HUES6 (cell line): ENCODE data around the gene SZRD1.

Experiments
- H3K27ac ChIP-seq: 2 replicates; pipeline ENCODE4 v1.7.0; 2013; ENCODE audit warnings: low read depth, mild to moderate bottlenecking, low read length, inconsistent platforms
- H3K27me3 ChIP-seq: 2 replicates; pipeline ENCODE4 v1.6.1; 2013; ENCODE audit warnings: low read length; ENCODE audit not compliant: control insufficient read depth, insufficient read depth
- H3K36me3 ChIP-seq: 2 replicates; pipeline ENCODE4 v1.6.1; 2013; ENCODE audit warnings: low read length; ENCODE audit not compliant: control insufficient read depth, insufficient read depth
- H3K4me1 ChIP-seq: 2 replicates; pipeline ENCODE4 v1.6.1; 2013; ENCODE audit warnings: low read length; ENCODE audit not compliant: control insufficient read depth, insufficient read depth
- H3K4me3 ChIP-seq: 2 replicates; pipeline ENCODE4 v1.5.1; 2013; ENCODE audit warnings: low read depth, low read length
- H3K9ac ChIP-seq: one replicate; pipeline ENCODE4 v1.6.1; 2013; ENCODE audit warnings: mild to moderate bottlenecking, low read length
- H3K9me3 ChIP-seq: 2 replicates; pipeline ENCODE4 v1.6.1; 2013; ENCODE audit warnings: low read depth, low read length; ENCODE audit not compliant: control insufficient read depth, insufficient read depth

The SZRD1 gene

GRCh38 chr1:16385659-16386453, 18.8 kb downstream of the SZRD1 start:
- no peak overlapping the region for H3K9ac ChIP-seq
- no peaks in the 10 kb centered on the region for H3K9me3 ChIP-seq
- H3K4me3 ChIP-seq = no peak overlapping the region
- H3K27me3 ChIP-seq = no peaks in the 10 kb centered on the region
- H3K36me3 ChIP-seq = no peaks in the 10 kb centered on the region
- peaks cover 27% of the 10 kb centered on the region for H3K4me1 ChIP-seq
- no peak overlapping the region for H3K27ac ChIP-seq

- Histone ChIP-seq H3K36me3 (no peaks in the 10 kb centered on the region), H3K9ac (no peak overlapping the region), H3K27ac (no peak overlapping the region), H3K9me3 (no peaks in the 10 kb centered on the region), H3K4me1 (peaks cover 30% of the 10 kb centered on the region), H3K27me3 (no peaks in the 10 kb centered on the region), H3K4me3 (no peak overlapping the region)
Observed at GRCh38 chr1:16386454-16387113, 19.5 kb downstream of the SZRD1 start.

GRCh38 chr1:16387201-16388188, 20.5 kb downstream of the SZRD1 start:
- Histone ChIP-seq H3K9ac (no peak overlapping the region), H3K4me1 (peaks cover 38% of the 10 kb centered on the region), H3K4me3 (no peak overlapping the region), H3K27me3 (no peaks in the 10 kb centered on the region), H3K27ac (no peak overlapping the region), H3K9me3 (no peaks in the 10 kb centered on the region), H3K36me3 (0 out of 2 replicates have a peak, but pooled peaks cover under 1% of the 10 kb centered on the region)

GRCh38 chr1:16391411-16391810, 24.4 kb downstream of the SZRD1 start:
- Histone ChIP-seq H3K27me3 (no peaks in the 10 kb centered on the region), H3K4me3 (no peak overlapping the region), H3K4me1 (peaks cover 24% of the 10 kb centered on the region), H3K9me3 (no peaks in the 10 kb centered on the region), H3K9ac (no peak overlapping the region), H3K27ac (no peak overlapping the region), H3K36me3 (peaks cover 39% of the 10 kb centered on the region)

- no peak overlapping the region for H3K4me3 ChIP-seq
- peaks cover 25% of the 10 kb centered on the region for H3K4me1 ChIP-seq
- no peak overlapping the region for H3K27ac ChIP-seq
- no peaks in the 10 kb centered on the region for H3K27me3 ChIP-seq
- no peak overlapping the region for H3K9ac ChIP-seq
- no peaks in the 10 kb centered on the region for H3K9me3 ChIP-seq
- peaks cover 48% of the 10 kb centered on the region for H3K36me3 ChIP-seq
Observed at GRCh38 chr1:16392740-16393569, 25.9 kb downstream of the SZRD1 start.

GRCh38 chr1:16393570-16394521, 26.8 kb downstream of the SZRD1 start:
- H3K27me3 ChIP-seq = no peaks in the 10 kb centered on the region
- H3K9me3 ChIP-seq = no peaks in the 10 kb centered on the region
- H3K4me3 ChIP-seq = no peak overlapping the region
- no peak overlapping the region for H3K27ac ChIP-seq
- H3K36me3 ChIP-seq = peaks cover 55% of the 10 kb centered on the region
- peaks cover 25% of the 10 kb centered on the region for H3K4me1 ChIP-seq
- H3K9ac ChIP-seq = no peak overlapping the region

GRCh38 chr1:16394977-16395376, 27.9 kb downstream of the SZRD1 start:
- Histone ChIP-seq H3K9me3 (no peaks in the 10 kb centered on the region), H3K36me3 (peaks cover 60% of the 10 kb centered on the region), H3K4me1 (peaks cover 25% of the 10 kb centered on the region)

GRCh38 chr1:16396591-16396990, 29.5 kb downstream of the SZRD1 start:
- H3K27ac ChIP-seq = no peak overlapping the region
- H3K27me3 ChIP-seq = no peaks in the 10 kb centered on the region
- H3K4me1 ChIP-seq = peaks cover 21% of the 10 kb centered on the region
- no peak overlapping the region for H3K9ac ChIP-seq
- no peaks in the 10 kb centered on the region for H3K9me3 ChIP-seq
- H3K36me3 ChIP-seq = peaks cover 60% of the 10 kb centered on the region
- no peak overlapping the region for H3K4me3 ChIP-seq

More at GRCh38 chr1:16394977-16395376, 27.9 kb downstream of the SZRD1 start:
- Histone ChIP-seq H3K9ac (no peak overlapping the region), H3K4me3 (no peak overlapping the region), H3K27me3 (no peaks in the 10 kb centered on the region), H3K27ac (no peak overlapping the region)

- Histone ChIP-seq H3K27ac (no peak overlapping the region), H3K36me3 (peaks cover 60% of the 10 kb centered on the region), H3K27me3 (no peaks in the 10 kb centered on the region), H3K9ac (no peak overlapping the region), H3K9me3 (no peaks in the 10 kb centered on the region), H3K4me1 (peaks cover 16% of the 10 kb centered on the region), H3K4me3 (no peak overlapping the region)
Observed at GRCh38 chr1:16397120-16397519, 30.1 kb downstream of the SZRD1 start.
